Left hindlimb (tissue), 1 donor: ENCODE data around the gene BMS1.
"Not testable (repeated sequence)": the region's sequence is repeated elsewhere in the genome, so short reads cannot be mapped to it uniquely, and the experiment has no call there.

Experiments
- DNase-seq: peaks from one replicate; pipeline ENCODE4 v3.0.0-alpha.2; 2018

The BMS1 gene

GRCh38 chr10:42790835-42791234 lies 8.2 kb downstream of the BMS1 start:
- DNase-seq: no peak

GRCh38 chr10:42795701-42796100 lies 13.1 kb downstream of the BMS1 start:
- DNase-seq: no peak

- DNase-seq: no peak
Measured at GRCh38 chr10:42801135-42801534, 18.5 kb downstream of the BMS1 start.

- no peak for DNase-seq
Measured at GRCh38 chr10:42802876-42803275, 20.3 kb downstream of the BMS1 start.

- DNase-seq: no peak
Measured at GRCh38 chr10:42809676-42810075, 27.1 kb downstream of the BMS1 start.

GRCh38 chr10:42812028-42812427 lies 29.4 kb downstream of the BMS1 start:
- DNase-seq: no peak

GRCh38 chr10:42813989-42814687 lies 31.5 kb downstream of the BMS1 start:
- DNase-seq: not testable (repeated sequence)

GRCh38 chr10:42816334-42816733 lies 33.7 kb downstream of the BMS1 start:
- not testable (repeated sequence) for DNase-seq

GRCh38 chr10:42816912-42817311 lies 34.3 kb downstream of the BMS1 start:
- DNase-seq: no peak

- not testable (repeated sequence) for DNase-seq
Measured at GRCh38 chr10:42817417-42817816, 34.8 kb downstream of the BMS1 start.

GRCh38 chr10:42826759-42827158 lies 44.2 kb downstream of the BMS1 start:
- DNase-seq: not testable (repeated sequence)

- DNase-seq: no peak
Measured at GRCh38 chr10:42827201-42827600, 44.6 kb downstream of the BMS1 start.

- not testable (repeated sequence) for DNase-seq
Measured at GRCh38 chr10:42828391-42828790, 45.8 kb downstream of the BMS1 start.

GRCh38 chr10:42830237-42830636 lies 47.6 kb downstream of the BMS1 start:
- DNase-seq: no peak

GRCh38 chr10:42836096-42836495 lies 53.5 kb downstream of the BMS1 start:
- DNase-seq: no peak

- no peak for DNase-seq
Measured at GRCh38 chr10:42836771-42837468, 54.3 kb downstream of the BMS1 start.

- not testable (repeated sequence) for DNase-seq
Measured at GRCh38 chr10:42844810-42845209, 62.2 kb downstream of the BMS1 start.

GRCh38 chr10:42847261-42847660 lies 64.7 kb downstream of the BMS1 start:
- DNase-seq: not testable (repeated sequence)

GRCh38 chr10:42850931-42851330 lies 68.3 kb downstream of the BMS1 start:
- no peak for DNase-seq

GRCh38 chr10:42859256-42859655 lies 76.7 kb downstream of the BMS1 start:
- DNase-seq: no peak

- not testable (repeated sequence) for DNase-seq
Measured at GRCh38 chr10:42860016-42860415, 77.4 kb downstream of the BMS1 start.

GRCh38 chr10:42862801-42863200 lies 80.2 kb downstream of the BMS1 start:
- not testable (repeated sequence) for DNase-seq

- DNase-seq: no peak
Measured at GRCh38 chr10:42864575-42864974, 82.0 kb downstream of the BMS1 start.

- DNase-seq: no peak
Measured at GRCh38 chr10:42865716-42866114, 83.1 kb downstream of the BMS1 start.
